HepG2 (cell line): ENCODE measurements around the gene SCNM1. TPM values are rescaled to one million over a fixed set of nuclear protein-coding genes. Genes with fewer than 3 reads are reported as not detected.

Experiments
- ARNT ChIP-seq: fragments of 450-650 bp; IDR thresholded peaks from 2 replicates; pipeline ENCODE4 v1.6.1; 2017
- HOXA5 ChIP-seq: sonication (generic); formaldehyde crosslinking; IDR thresholded peaks from 2 replicates; pipeline ENCODE4 v1.4.0; 2020; ENCODE audit warnings: missing genetic modification reagents
- MYNN ChIP-seq: sonication (generic); formaldehyde crosslinking; IDR thresholded peaks from 2 replicates; pipeline ENCODE4 v1.4.0; 2020; ENCODE audit warnings: mild to moderate bottlenecking, low read depth, missing genetic modification reagents
- NFIC ChIP-seq: IDR thresholded peaks from 2 replicates; pipeline ENCODE4 v1.6.1; 2012; ENCODE audit warnings: mild to moderate bottlenecking, low read length, inconsistent platforms
- NFKB2 ChIP-seq: sonication (generic); formaldehyde crosslinking; IDR thresholded peaks from 2 replicates; pipeline ENCODE4 v1.4.0; 2020; ENCODE audit warnings: missing genetic modification reagents, borderline replicate concordance
- PHB2 ChIP-seq: fragments of 450-650 bp; IDR thresholded peaks from 2 replicates; pipeline ENCODE4 v1.6.1; 2018; ENCODE audit not compliant: partially characterized antibody
- SMAD1 ChIP-seq: sonication (generic); formaldehyde crosslinking; IDR thresholded peaks from 2 replicates; pipeline ENCODE4 v1.4.0; 2020; ENCODE audit warnings: missing genetic modification reagents, low read depth, mild to moderate bottlenecking, borderline replicate concordance
- SRSF4 ChIP-seq: fragments of 200-400 bp; formaldehyde crosslinking; IDR thresholded peaks from one replicate; pipeline ENCODE4 v1.6.1; 2018; ENCODE audit warnings: mild to moderate bottlenecking, low read depth, low read length, moderate library complexity; ENCODE audit not compliant: poor library complexity, severe bottlenecking
- SUZ12 ChIP-seq: fragments of 150-350 bp; IDR thresholded peaks from 2 replicates; pipeline ENCODE4 v1.6.1; 2014; ENCODE audit warnings: low read depth, low read length
- YEATS2 ChIP-seq: sonication (generic); formaldehyde crosslinking; IDR thresholded peaks from 2 replicates; pipeline ENCODE4 v1.4.0; 2020; ENCODE audit warnings: missing genetic modification reagents, borderline replicate concordance
- ZBTB1 ChIP-seq: sonication (generic); formaldehyde crosslinking; IDR thresholded peaks from 2 replicates; pipeline ENCODE4 v1.4.0; 2020; ENCODE audit warnings: missing genetic modification reagents, borderline replicate concordance
- ZKSCAN1 ChIP-seq: fragments of 150-350 bp; IDR thresholded peaks from 2 replicates; pipeline ENCODE4 v1.6.1; 2014; ENCODE audit warnings: low read length
- ZKSCAN5 ChIP-seq: sonication (generic); formaldehyde crosslinking; IDR thresholded peaks from 2 replicates; pipeline ENCODE4 v1.5.1; 2020; ENCODE audit warnings: mild to moderate bottlenecking, missing genetic modification reagents
- ZMYM3 ChIP-seq: sonication (generic); formaldehyde crosslinking; IDR thresholded peaks from 2 replicates; pipeline ENCODE4 v1.5.1; 2020; ENCODE audit warnings: mild to moderate bottlenecking, missing genetic modification reagents
- ZMYM4 ChIP-seq: sonication (generic); formaldehyde crosslinking; IDR thresholded peaks from 2 replicates; pipeline ENCODE4 v1.8.1; 2023; ENCODE audit warnings: mild to moderate bottlenecking, missing genetic modification reagents
- ZNF331 ChIP-seq: sonication (generic); formaldehyde crosslinking; IDR thresholded peaks from 2 replicates; pipeline ENCODE4 v1.4.0; 2020; ENCODE audit warnings: missing genetic modification reagents
- ZNF501 ChIP-seq: sonication (generic); formaldehyde crosslinking; IDR thresholded peaks from 2 replicates; pipeline ENCODE4 v1.5.1; 2020; ENCODE audit warnings: mild to moderate bottlenecking, moderate library complexity, missing genetic modification reagents
- ZNF747 ChIP-seq: sonication (generic); formaldehyde crosslinking; IDR thresholded peaks from 2 replicates; pipeline ENCODE4 v1.8.1; 2023; ENCODE audit warnings: missing genetic modification reagents, mild to moderate bottlenecking, borderline replicate concordance
- ZSCAN21 ChIP-seq: sonication (generic); formaldehyde crosslinking; IDR thresholded peaks from 2 replicates; pipeline ENCODE4 v1.8.0; 2022; ENCODE audit warnings: mild to moderate bottlenecking, missing genetic modification reagents, moderate library complexity, borderline replicate concordance
- polyA plus RNA-seq, 8 experiments: library from polyadenylated mRNA; depleted of rRNA in 3 of 8; stranded (reverse) in 7 of 8; unstranded in 1 of 8; fragments of >200 nt; fragmentation: Illumina TruSeq in 4 of 8; extraction: Trizol in 4 of 8; gene quantifications; 2 replicates each; pipeline versions ENCODE4 v1.2.1 to v1.2.3, GENCODE V29; 2011 to 2016; ENCODE audit warnings: low read depth in 4 of 8, missing spikeins in 1 of 8, mixed read lengths in 1 of 8; ENCODE audit not compliant: insufficient read depth in 1 of 8
- total RNA-seq, 5 experiments: library from RNA; depleted of rRNA; stranded (reverse); fragments of >200 nt; fragmentation: Illumina TruSeq; extraction: Trizol; gene quantifications; 2 replicates each; pipeline ENCODE4 v1.2.3, GENCODE V29; 2016; ENCODE audit warnings: low read depth in 1 of 5
- TF ChIP-seq, protein P1 (sequence below): sonication (generic); formaldehyde crosslinking; IDR thresholded peaks from 2 replicates; pipeline ENCODE4 v1.9.0; 2022; ENCODE audit warnings: missing genetic modification reagents, mild to moderate bottlenecking, borderline replicate concordance
- TF ChIP-seq, protein P2 (sequence below): sonication (generic); formaldehyde crosslinking; IDR thresholded peaks from 2 replicates; pipeline ENCODE4 v1.8.0; 2022; ENCODE audit warnings: mild to moderate bottlenecking, missing genetic modification reagents, borderline replicate concordance
- TF ChIP-seq, protein P3 (sequence below), 2 experiments: sonication (generic) in 1 of 2; formaldehyde crosslinking in 1 of 2; IDR thresholded peaks; 2 replicates each; pipeline versions ENCODE4 v1.4.0 to v1.6.1; 2016 to 2020; ENCODE audit warnings: borderline replicate concordance in 1 of 2, low read depth in 1 of 2, mild to moderate bottlenecking in 1 of 2, missing genetic modification reagents in 1 of 2

SCNM1 gene
- total and polyA plus RNA-seq, 2 of the 13 experiments (the other 11 are each of a cell fraction or from before 2014, with no cell fraction given): 16.3 to 31.5 TPM

DNA sequence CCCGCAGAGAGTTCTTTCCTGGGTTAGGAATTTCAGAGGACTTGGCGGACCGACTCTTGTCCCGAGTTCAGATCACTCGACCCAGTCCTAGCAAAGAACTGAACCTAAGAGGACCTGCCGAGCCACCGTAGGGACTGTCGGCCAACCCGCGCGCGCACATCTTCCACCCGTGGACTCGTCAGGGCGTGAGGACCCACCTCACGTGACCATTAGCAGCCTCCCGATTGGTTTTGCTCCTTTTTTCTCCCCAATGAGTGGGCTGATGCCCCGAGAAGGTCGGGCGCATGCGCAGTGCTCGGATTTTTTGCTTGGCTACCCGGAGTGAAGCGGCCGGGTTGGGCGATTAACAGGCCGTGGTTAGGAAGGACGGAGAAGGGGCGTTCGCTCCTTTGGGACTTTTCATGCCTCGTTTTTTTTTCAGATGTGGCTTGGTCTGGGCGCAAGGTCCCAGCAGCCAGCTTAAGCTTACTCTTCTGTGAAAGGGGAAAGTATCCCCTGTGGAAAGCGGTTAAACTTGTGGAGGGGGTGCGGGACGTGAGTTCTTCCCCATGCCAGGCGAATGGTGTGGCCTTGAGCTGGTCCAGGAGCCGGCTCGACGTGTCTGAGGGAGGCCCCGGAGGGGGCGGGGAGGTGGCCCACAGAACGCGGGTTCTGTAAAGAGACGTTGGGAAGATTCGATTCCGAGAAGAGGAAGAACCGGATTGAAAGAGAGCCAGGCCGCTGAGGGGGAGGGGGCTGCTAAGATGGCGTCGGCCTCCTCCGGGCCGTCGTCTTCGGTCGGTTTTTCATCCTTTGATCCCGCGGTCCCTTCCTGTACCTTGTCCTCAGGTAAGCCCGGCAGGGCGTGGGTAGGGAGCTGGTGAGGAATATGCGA is 32.5 kb downstream of the SCNM1 start, which contains the start of gene PIP5K1A (continued):
- TF ChIP-seq ZBTB1 (CRISPR knock-in tag) (no peak), ZMYM4 (CRISPR knock-in tag) (peak; percentile 85), SRSF4 (no peak), SUZ12 (no peak), HOXA5 (no peak), PHB2 (no peak), ZKSCAN1 (no peak), ZNF501 (CRISPR knock-in tag) (peak; percentile 19; the same call in 1 of the 2 replicates), YEATS2 (CRISPR knock-in tag) (peak; percentile 82; the same call in 1 of the 2 replicates), SMAD1 (CRISPR knock-in tag) (no peak), NFKB2 (CRISPR knock-in tag) (peak; percentile 74; the same call in 1 of the 2 replicates), MYNN (CRISPR knock-in tag) (no peak; the same call in 1 of the 2 replicates), ZNF331 (no peak; the same call in 1 of the 2 replicates), NFIC (no peak), ZNF747 (CRISPR knock-in tag) (0 out of 2 replicates have a peak, but pooled peaks have one; percentile 0), ZKSCAN5 (CRISPR knock-in tag) (no peak), ZMYM3 (peak; percentile 9; the same call in 1 of the 2 replicates), ARNT (no peak), ZSCAN21 (CRISPR knock-in tag) (peak; percentile 67; the same call in 1 of the 2 replicates)
- TF ChIP-seq, protein P1, sequence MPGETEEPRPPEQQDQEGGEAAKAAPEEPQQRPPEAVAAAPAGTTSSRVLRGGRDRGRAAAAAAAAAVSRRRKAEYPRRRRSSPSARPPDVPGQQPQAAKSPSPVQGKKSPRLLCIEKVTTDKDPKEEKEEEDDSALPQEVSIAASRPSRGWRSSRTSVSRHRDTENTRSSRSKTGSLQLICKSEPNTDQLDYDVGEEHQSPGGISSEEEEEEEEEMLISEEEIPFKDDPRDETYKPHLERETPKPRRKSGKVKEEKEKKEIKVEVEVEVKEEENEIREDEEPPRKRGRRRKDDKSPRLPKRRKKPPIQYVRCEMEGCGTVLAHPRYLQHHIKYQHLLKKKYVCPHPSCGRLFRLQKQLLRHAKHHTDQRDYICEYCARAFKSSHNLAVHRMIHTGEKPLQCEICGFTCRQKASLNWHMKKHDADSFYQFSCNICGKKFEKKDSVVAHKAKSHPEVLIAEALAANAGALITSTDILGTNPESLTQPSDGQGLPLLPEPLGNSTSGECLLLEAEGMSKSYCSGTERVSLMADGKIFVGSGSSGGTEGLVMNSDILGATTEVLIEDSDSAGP (CRISPR knock-in tag): peak; percentile 69; the same call in 1 of the 2 replicates
- TF ChIP-seq, protein P2, sequence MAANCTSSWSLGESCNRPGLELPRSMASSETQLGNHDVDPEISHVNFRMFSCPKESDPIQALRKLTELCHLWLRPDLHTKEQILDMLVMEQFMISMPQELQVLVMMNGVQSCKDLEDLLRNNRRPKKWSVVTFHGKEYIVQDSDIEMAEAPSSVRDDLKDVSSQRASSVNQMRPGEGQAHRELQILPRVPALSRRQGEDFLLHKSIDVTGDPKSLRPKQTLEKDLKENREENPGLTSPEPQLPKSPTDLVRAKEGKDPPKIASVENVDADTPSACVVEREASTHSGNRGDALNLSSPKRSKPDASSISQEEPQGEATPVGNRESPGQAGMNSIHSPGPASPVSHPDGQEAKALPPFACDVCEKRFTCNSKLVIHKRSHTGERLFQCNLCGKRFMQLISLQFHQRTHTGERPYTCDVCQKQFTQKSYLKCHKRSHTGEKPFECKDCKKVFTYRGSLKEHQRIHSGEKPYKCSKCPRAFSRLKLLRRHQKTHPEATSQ (CRISPR knock-in tag): no peak
- TF ChIP-seq, protein P3, sequence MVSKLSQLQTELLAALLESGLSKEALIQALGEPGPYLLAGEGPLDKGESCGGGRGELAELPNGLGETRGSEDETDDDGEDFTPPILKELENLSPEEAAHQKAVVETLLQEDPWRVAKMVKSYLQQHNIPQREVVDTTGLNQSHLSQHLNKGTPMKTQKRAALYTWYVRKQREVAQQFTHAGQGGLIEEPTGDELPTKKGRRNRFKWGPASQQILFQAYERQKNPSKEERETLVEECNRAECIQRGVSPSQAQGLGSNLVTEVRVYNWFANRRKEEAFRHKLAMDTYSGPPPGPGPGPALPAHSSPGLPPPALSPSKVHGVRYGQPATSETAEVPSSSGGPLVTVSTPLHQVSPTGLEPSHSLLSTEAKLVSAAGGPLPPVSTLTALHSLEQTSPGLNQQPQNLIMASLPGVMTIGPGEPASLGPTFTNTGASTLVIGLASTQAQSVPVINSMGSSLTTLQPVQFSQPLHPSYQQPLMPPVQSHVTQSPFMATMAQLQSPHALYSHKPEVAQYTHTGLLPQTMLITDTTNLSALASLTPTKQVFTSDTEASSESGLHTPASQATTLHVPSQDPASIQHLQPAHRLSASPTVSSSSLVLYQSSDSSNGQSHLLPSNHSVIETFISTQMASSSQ (IDR thresholded peaks at IDR 0.05; ENCODE audit: low read depth): no peak
- TF ChIP-seq, protein P3 (CRISPR knock-in tag; IDR thresholded peaks at IDR 0.05; ENCODE audit: borderline replicate concordance): 0 out of 2 replicates have a peak, but pooled peaks have one; percentile 42
